HG03196 (cell line): ENCODE measurements around the gene CNNM3.
"Not testable (repeated sequence)": the region's sequence is repeated elsewhere in the genome, so short reads cannot be mapped to it uniquely, and the experiment has no call there.

ENCODE experiments used
- ATAC-seq: cut with Tn5 transposase; IDR thresholded peaks from one replicate; pipeline ENCODE4 v1.9.1; 2021; ENCODE audit not compliant: unreplicated experiment

The CNNM3 gene

DNA sequence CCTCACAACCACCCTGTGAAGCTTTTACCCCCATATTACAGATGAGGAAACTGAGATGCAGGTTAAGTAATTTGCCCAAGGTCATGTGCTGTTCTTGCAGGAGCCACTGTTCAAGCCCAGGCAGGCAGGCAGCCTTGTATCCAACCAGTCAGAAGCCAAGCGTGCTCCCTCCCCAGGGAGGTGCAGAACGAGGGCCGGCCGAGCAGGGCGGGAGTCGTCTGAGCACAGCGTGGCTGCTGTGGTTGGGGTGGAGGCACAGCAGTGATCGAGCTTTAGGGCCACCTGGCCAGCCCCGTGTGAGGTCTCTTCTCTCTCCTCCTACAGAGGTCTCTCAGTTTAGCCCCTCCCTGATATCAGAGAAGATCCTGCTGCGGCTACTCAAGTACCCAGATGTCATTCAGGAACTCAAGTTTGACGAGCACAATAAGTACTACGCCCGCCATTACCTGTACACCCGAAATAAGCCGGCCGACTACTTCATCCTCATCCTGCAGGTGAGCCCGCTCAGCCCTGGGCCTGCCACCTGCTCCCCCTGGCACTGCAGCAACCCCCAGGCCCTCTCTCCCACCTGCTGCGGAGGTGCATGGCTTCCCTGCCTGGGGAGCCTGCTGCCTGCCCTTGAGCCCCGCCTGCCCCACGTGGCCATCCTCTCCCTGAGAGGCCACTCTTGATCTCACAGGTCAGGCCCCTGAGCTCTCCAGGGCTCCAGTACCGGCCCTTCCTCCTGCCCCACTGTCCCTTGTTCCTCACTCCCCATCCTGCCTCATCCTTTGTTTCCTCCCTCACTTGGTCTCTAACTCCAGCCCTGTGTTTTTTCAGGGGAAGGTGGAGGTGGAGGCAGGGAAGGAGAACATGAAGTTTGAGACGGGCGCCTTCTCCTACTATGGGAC is 17.1 kb upstream of the CNNM3 start:
- no peak for ATAC-seq

DNA sequence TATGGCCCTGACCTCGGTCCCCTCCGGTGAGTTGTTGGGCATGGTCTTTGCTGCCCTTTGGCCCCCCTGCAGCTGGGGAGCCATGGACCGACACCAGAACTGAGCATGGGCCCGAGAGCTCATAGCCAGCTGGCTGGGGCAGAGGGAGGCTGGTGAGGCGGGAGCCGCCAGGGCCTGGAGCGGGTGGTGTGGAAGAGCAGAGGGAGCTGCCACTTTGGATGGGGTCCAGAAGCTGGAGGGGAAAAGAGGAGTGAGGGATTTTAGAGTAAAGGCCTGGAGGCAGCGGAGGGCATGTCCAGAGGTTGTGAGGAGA is 16.5 kb upstream of the CNNM3 start:
- ATAC-seq, result no peak

DNA sequence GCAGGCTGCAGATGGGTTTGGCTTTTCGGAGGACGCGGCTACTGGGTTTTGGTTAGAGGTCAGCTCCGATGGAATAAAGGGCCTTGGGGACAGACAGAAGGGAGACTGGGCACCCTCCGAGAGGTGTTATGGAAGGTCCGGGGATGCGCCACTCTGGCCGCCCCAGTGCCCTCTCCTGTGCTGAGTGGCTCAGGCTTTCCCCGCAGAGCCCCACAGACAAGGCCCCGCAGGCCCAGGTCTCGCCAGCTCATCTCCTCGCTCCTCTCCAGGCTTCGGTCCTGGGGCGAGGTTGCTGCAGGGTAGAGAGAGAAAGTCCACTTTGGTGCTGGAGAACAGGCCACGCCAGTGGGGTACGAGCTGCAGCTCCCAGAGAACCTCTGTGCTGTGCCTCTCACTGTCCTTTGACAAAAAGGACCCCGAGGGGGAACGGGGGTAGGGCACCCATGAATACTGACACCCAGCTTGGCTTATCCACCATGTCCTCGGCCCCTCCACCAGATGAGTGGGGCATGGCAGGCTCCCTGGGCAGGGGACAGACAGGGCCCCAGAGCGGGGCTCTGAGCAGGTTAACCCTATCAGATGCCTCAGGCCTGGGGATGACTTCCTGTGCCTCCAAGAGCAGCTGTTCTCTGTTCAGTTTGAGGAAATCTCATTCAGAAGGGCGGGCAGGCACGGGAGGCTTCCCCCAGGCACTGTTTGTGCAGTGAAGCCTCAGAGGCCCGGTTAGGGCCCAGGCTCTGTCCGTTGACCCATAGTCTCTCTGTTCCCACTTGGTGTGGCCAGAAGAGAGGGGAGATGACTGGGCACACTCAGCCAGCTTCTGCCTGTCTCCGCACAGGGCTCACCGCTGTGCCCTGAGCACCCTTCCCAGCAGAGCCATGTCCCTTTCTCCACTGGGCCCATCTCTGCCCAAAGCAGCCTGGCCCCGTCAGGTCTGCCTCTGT is 15.7 kb upstream of the CNNM3 start:
- ATAC-seq, result peak; percentile 11

DNA sequence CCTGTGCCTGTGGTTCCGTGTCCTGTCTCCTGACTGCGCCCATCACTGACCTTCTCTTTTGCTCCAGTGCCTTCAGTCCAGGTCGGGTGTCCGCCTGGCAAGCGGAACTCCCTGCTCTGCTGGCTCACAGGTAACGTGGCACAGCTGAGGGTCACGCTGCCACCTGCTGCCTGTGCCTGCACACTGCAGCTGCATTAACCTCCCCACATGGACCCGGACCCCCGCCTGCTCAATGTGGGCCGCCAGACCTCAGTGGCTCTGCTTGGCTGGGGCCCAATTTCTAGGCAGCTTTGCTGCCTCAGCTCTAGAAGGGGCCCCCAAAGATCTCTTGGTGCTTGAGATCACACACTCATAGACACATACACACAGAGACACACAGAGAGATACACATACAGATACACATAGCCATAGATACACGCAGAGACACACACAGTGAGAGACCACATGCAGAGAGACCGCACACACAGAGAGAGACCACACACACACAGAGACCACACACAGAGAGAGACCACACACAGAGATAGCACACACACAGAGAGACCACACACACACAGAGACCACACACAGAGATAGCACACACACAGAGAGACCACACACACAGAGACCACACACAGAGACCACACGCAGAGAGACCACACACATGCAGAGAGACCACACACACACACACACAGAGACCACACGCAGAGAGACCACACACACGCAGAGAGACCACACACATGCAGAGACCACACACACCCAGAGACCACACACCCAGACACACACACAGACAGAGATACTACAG is 14.9 kb upstream of the CNNM3 start:
- peak; percentile 55 for ATAC-seq

DNA sequence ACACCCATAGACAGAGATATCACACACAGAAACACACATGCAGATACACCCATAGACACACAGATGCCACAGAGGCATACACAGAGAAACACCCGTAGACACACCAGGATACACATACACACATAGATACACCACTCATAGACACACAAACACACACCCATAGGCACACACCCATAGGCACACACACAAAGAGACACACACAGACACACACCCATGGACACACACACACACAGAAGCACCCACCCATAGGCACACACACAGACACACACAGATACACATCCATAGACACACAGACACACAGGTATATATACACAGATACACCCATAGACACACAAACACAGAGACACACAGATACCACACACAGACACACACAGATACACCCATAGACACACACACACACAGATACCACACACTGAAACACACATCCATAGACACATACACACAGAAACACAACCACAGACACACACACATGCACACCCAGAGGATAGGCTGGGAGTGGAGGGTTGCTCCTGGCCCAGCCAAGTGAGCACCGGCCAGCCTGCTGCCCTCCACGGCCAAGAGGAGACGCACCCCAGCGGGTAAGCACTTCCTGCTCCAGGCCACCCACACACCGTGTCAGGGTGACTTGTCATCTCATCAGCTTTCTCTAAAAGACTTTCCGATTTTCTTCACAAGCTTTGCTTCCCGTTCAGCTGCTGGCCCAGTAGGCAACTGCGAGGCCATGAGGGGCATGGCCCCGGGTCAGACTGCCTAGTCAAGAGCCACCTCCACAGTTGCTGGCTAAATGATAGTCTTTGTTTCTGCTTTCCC is 14.1 kb upstream of the CNNM3 start:
- ATAC-seq, result no peak

DNA sequence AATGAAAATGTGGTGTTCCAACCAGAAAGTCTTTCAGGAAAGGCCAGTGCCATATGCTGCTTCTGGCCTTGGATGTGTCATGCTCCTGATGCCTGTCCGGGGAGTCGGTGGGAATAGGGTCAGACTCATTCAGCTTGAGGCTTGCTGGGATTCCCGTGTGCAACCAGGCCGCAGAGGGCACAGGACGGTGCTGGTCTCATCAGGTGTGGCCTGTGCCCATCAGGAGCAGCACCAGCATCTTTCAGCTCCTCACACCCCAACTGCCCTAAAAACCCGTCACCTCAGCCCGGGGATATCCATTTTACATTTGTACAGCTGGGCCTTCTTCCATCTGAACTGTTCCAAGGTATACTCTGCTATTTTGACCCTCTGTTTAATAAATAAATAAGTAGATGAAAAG is 13.3 kb upstream of the CNNM3 start:
- ATAC-seq, result no peak

DNA sequence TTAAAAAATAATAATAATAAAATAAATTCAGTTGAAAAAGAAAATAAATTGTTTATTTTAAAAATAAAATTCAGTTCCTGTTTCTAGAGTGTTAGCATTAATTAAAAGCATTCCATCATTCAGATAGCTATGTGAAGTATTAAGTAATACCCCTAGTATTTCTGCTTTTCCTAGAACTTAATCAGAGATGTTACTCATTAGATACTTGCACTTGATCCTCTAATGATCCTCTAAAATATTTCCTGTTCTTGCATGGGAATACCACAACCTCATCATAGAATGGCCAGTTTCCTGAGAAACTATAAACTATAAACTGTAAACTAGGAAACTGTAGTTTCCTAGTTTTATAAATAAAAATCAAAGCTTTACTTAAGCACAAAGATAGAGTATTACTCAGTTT is 11.1 kb upstream of the CNNM3 start:
- ATAC-seq, result no peak

DNA sequence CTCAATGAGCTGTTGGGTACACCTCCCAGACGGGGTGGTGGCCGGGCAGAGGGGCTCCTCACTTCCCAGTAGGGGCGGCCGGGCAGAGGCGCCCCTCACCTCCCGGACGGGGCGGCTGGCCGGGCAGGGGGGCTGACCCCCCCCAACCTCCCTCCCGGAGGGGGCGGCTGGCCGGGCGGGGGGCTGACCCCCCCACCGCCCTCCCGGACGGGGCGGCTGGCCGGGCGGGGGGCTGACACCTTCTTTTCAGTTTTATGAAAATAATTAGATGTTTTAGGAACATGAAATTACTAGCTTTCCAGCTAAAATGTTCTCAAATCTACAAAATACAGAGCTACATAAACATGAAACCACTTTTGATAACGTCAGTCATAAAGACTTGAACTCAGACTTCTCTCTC is 10.1 kb upstream of the CNNM3 start:
- not testable (repeated sequence) for ATAC-seq

DNA sequence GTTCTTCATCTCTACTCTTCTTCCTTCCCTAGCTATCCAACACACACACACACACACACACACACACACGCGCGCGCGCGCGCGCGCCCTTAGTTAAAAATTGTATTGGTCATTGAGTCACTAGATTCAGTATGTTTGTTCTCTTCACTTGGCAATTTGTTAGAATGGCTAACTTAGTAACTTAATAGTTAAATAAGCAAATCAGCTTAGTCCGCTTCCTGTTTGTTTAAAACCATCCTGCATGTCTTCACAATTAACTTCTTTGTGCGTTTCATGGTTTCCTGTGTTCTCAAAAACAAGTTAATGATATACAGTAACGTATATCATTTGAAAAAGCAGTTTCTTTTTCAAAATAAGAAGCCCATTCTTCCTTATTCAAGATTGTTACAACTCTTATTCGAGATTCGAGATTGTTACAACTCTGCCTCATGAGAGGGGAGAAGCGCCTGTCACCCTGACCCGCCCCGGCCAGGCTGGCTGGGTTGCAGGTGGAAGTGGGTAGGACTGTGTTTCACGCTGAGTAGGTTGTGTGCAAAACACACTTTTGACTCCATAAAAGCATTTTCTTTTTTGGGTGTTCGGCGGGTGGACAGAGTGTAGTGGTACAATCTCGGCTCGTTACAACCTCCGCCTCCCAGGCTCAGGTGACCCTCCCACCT is 9.5 kb upstream of the CNNM3 start:
- ATAC-seq, result peak; percentile 51

DNA sequence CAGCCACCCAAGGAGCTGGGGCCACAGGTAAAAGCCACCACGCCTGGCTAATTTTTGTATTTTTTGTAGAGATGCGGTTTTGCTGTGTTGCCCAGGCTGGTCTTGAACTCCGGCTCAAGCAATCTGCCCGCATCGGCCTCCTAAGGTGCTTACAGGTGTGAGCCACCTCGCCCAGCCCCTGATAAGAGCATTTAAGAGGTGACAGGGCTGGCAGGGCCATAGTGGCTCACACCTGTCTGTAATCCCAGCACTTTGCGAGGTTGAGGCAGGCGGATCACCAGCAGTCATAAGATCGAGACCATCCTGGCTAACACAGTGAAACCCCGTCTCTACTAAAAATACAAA is 9.0 kb upstream of the CNNM3 start:
- no peak for ATAC-seq

DNA sequence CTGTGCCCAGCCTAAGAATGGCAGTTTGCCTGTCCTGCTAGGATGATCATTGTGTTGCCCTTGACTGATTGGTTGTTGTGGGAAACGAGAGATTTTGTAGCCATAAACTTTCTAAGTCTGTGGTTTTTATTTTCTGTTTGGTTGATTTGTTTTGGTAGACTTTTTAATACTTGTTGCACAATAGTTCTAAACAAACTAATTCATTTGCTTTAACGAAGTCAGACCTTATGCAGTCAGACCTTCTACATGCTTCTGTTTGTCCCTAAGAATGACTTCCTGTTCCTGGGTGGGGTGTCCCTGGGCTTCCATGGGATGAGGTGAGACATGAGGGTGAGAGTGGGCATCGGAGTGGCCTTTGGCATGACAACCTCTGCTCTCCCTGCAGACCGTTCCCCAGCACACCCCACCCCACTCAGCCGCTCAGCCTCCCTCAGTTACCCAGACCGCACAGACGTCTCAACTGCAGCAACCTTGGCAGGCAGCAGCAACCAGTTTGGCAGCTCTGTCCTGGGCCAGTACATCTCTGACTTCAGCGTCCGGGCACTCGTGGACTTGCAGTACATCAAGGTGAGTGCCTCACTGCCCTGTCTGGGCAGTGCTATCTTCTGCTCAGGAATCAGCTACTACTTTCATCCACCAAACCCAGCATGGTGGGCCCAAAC is 7.8 kb upstream of the CNNM3 start:
- no peak for ATAC-seq

DNA sequence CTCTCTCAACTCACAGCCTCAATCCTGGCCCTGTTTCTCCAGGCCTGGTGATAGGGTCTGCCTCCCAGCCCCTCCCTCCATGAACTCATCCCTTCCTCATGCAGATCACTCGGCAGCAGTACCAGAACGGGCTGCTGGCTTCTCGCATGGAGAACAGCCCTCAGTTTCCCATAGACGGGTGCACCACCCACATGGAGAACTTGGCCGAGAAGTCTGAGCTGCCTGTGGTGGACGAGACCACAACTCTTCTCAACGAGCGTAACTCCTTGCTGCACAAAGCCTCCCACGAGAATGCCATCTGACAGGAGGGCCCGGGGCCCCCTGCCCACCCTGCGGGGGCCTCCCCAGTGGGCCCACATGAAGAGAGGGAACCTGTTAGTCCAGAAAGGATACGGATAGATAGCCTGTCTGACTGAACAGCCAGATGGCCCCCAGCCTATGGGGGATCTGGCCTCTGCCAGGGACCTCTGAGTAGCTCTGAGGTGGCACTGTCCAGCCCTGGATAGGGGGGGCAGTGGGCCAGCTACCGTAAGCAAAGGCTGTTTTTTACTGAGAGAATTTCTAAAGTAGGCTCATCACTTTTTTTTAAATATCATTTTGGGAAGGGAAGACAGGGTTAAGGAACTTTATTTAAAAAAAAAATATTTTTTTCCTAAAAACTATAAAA is 6.7 kb upstream of the CNNM3 start:
- no peak for ATAC-seq

DNA sequence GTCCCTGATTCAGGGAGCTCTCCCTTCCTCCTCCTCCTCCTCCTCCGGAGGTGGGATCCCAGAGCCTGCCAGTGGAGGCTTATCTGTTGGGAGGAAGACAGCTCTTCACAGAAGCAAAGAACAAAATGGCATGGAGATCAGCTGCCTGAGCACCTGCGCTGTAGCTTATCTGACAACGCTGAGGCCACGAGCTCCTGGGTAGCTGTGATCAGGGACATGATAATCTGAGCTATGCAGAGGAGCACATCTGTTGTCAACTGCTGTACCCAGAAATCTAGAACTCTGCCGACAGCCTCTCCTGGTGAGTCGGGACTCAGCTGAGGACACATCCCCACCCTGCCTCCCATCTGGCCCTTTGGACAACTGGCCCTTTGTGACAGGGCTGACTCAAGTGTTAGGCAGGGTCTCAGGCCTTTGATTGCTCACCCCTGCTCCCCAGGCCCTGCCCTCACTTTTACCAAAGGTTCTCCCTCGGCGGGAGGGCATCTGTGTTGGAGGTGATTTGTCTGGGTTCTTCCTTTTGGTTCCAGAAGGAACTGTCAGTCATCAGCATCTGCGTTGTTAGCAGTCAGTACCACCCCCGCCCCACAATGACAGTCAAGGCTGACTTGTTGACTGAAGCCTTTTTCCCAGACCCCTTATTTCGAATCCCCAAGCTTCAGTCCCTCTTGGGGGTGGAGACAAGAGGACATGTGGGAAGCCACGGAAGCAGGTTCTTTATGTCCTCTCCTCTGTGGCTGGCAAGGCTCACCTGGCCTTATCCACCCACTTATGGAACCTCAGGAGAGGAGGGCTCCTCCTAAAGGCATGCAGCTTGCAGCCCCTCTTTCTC is 5.9 kb upstream of the CNNM3 start:
- no peak for ATAC-seq

DNA sequence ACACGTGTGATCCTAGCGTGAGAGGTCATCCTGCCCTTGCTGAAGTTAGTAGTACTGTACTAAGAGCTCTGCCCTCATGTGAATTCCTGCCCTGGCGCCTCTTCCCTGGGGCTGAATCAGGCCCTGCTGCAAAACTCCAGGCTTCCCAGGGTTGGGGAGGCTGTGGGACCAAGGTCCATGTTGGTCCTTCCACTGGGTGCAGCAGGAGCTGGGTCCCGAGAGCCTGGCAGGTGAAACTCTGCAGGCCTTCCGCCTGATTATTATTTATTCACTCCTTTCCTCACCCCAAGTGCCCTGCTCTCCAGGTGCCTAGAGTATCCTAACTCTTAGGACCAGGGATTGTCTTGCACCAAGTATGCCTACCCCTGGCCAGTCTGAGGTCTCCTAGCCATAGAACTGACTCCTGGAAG is 5.3 kb upstream of the CNNM3 start:
- no peak for ATAC-seq

DNA sequence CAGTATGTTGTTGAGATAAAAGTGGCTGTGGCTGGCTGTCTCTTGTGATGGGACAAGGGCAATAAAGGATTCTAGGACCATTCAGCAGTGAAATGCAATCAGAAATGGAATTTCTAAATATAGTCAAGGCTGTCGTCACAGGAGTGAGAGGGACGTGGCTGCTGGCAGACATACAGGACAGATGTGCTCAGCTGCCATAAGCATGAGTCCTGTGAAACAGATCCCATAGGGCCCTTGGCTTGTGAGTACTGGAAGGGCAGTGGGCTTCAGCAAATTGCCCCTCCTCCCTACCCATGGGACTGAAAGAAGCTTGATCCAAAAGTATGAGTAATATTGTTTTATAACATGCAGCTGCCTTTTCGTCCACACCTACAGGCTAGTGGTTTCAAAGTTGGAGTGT is 4.2 kb upstream of the CNNM3 start:
- ATAC-seq, result no peak

DNA sequence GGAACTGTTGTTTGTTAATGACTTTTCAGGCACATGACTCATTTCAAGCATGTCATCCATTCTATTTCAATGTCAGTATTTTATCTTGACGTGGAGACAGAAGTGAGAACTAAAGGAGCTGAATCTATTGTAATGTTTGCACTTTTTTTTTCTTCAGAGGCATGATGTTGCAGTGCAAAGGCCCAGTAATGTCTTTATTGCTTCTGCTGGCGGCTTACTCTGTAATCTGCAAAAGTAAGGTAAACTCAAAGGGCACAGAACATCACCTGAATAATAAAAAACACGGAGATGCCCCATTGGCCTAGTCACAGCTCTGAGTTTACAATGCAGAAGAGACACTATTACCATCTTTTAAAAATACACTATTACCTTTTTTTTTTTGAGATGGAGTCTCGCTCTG is 2.4 kb upstream of the CNNM3 start:
- no peak for ATAC-seq

DNA sequence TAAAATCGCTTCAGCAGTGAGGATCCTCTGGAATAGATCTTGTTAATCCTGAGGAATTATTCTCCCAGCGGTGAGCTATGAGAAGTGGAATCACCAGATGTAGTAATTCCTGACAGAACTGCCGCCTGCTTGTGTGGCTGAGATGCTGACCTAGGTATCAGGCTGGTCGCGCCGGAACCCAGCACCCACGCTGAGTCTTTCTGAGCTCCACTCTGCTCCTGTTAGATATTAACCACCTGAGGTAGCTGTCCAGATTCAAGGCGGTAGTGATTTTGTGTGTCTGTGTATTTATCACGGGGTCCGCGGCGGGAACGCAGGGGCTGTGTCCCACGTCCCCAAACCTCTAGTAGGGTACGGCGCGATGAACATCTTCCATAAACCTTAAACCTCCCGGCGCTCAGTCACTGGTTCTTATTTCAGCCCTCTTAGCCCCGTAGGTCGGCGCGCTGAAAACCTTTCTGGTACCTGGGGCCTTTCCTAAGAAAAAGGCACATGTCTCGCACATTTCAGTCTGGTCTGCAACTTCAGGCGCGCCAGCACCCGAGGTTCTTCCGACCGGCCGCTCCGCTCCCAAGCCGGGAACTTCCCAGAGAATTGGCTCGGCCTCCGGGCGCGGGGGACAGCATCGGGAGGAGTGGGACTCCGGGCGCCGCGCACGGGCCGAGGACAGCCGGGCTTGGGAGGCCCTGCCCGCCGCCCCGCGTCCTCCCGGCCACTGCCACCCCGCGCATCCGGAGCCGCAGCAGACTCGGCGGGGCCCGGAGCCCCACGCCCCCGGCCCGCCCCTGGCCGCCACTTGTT is 542 bp upstream of the CNNM3 start:
- ATAC-seq, result peak; percentile 9
